ENCODE results near the gene FAM200C. TPM values are rescaled to one million over a fixed set of nuclear protein-coding genes. Genes with fewer than 3 reads are reported as not detected.

The FAM200C gene
- total RNA-seq, 3 donors from 2014 or later (not counting 1 experiment from before 2014, with no cell fraction given) = 0.28 to 0.57 (median 0.33) TPM

DNA sequence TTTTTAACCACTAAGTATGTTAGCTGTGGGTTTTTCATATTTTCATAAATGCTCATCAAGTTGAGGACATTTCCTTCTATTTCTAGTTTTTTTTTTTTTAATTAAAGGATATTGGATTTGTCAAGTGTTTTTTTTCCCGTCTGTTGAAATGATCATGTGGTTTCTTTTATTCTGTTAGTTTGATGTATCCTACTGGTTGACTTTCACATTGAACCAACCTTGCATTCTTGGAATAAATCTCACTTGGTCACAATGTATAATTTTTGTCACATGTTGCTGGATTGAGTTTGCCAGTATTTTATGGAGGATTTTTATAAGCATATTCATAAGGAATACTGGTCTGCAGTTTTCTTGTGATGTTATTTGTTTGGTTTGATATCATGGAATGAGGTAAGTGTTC is 12.4 kb downstream of the FAM200C start:
- Mint-ChIP-seq H3K9me3 (peaks cover 0 to 2% of the 10 kb centered on the region in 2 donors), H3K4me3 (no peak overlapping the region), H3K27ac (no peak overlapping the region), H3K4me1 (no peaks in the 10 kb centered on the region), H3K27me3 (ENCODE audit: low read depth in 2 of 2) (no peaks in the 10 kb centered on the region), H3K36me3 (peaks cover 12% of the 10 kb centered on the region)
- Histone ChIP-seq H3K27me3 (ENCODE audit: control insufficient read depth, insufficient read depth, low read length) (no peaks in the 10 kb centered on the region), H3K4me1 (ENCODE audit: control insufficient read depth, insufficient read depth, low read length) (no peaks in the 10 kb centered on the region), H3K4me3 (ENCODE audit: low read length) (no peak overlapping the region), H3K9me3 (ENCODE audit: control insufficient read depth, insufficient read depth, low read length) (no peaks in the 10 kb centered on the region), H3K36me3 (ENCODE audit: control insufficient read depth, insufficient read depth, low read length) (no peaks in the 10 kb centered on the region), H3K27ac (ENCODE audit: low read length) (no peak overlapping the region)
- TF ChIP-seq, protein P1, sequence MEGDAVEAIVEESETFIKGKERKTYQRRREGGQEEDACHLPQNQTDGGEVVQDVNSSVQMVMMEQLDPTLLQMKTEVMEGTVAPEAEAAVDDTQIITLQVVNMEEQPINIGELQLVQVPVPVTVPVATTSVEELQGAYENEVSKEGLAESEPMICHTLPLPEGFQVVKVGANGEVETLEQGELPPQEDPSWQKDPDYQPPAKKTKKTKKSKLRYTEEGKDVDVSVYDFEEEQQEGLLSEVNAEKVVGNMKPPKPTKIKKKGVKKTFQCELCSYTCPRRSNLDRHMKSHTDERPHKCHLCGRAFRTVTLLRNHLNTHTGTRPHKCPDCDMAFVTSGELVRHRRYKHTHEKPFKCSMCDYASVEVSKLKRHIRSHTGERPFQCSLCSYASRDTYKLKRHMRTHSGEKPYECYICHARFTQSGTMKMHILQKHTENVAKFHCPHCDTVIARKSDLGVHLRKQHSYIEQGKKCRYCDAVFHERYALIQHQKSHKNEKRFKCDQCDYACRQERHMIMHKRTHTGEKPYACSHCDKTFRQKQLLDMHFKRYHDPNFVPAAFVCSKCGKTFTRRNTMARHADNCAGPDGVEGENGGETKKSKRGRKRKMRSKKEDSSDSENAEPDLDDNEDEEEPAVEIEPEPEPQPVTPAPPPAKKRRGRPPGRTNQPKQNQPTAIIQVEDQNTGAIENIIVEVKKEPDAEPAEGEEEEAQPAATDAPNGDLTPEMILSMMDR (IDR thresholded peaks at IDR 0.05) = no peak
- no peak for DNase-seq
- intact Hi-C loops (cut with micrococcal nuclease) = no loop called here
- no peak for ATAC-seq
- no CpG with 5 or more reads among the region's 1 CpG for WGBS (ENCODE audit: insufficient coverage)

DNA sequence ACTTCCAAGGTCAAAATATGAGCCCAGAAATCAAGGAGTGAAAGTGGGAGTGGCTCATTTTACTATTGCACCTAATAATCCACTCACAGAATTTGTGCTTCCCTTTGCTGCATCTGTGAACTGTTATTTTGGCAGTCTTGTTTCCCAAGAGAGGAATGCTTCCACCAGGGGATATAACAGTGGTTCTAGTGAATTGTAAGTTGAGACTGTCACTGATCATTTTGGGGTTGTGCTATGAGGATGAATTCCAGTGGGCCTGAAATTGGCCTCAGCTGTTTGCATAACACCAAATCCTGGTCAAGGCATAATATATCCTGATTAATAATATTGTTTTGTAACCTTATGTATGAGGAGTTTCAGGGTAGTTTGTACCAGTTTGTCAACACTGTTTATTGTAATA is 14.4 kb downstream of the FAM200C start:
- Mint-ChIP-seq H3K4me3 (no peak overlapping the region), H3K36me3 (peaks cover 12% of the 10 kb centered on the region), H3K4me1 (no peaks in the 10 kb centered on the region), H3K27ac (no peak overlapping the region), H3K9me3 (peaks cover 0 to 2% of the 10 kb centered on the region in 2 donors), H3K27me3 (ENCODE audit: low read depth in 2 of 2) (peaks cover 2 to 13% of the 10 kb centered on the region in 2 donors)
- no peaks in the 10 kb centered on the region for H3K27me3 ChIP-seq (ENCODE audit: control insufficient read depth, insufficient read depth, low read length)
- intact Hi-C loops (cut with micrococcal nuclease) = no loop called here
- TF ChIP-seq, protein P1 (IDR thresholded peaks at IDR 0.05) = no peak
- H3K4me3 ChIP-seq (ENCODE audit: low read length) = no peak overlapping the region
- ATAC-seq (no peak), DNase-seq (no peak)
- no peaks in the 10 kb centered on the region for H3K4me1 ChIP-seq (ENCODE audit: control insufficient read depth, insufficient read depth, low read length)
- no peak overlapping the region for H3K27ac ChIP-seq (ENCODE audit: low read length)
- no peaks in the 10 kb centered on the region for H3K36me3 ChIP-seq (ENCODE audit: control insufficient read depth, insufficient read depth, low read length)
- no peaks in the 10 kb centered on the region for H3K9me3 ChIP-seq (ENCODE audit: control insufficient read depth, insufficient read depth, low read length)

DNA sequence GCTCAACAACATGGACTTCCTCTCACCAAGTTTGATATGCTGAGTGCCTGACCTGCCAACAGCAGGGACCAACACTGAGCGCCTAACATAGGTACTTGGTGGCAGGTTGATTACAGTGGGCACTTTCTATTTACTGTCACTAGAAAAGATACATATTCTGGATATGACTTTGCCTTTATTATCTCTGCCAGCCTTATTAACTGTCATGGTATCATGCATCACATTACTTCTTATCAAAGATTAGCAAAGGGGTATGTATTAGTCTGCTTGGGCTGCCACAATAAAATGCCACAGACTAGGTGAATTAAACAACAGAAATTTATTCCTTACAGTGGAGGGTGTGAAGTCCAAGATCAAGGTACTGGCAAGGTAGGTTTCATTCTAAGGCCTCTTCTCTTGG is 15.2 kb downstream of the FAM200C start:
- H3K27me3 ChIP-seq (ENCODE audit: control insufficient read depth, insufficient read depth, low read length) = no peaks in the 10 kb centered on the region
- H3K4me3 ChIP-seq (ENCODE audit: low read length) = no peak overlapping the region
- Mint-ChIP-seq H3K4me1 (no peaks in the 10 kb centered on the region), H3K9me3 (peaks cover 0 to 2% of the 10 kb centered on the region in 2 donors), H3K27me3 (ENCODE audit: low read depth in 2 of 2) (peaks cover 6 to 17% of the 10 kb centered on the region in 2 donors), H3K27ac (no peak overlapping the region), H3K36me3 (peaks cover 12% of the 10 kb centered on the region), H3K4me3 (no peak overlapping the region)
- WGBS (ENCODE audit: insufficient coverage) = 100% methylated on average over 1 of the region's 1 CpG
- intact Hi-C loops (cut with micrococcal nuclease) = no loop called here
- TF ChIP-seq, protein P1 (IDR thresholded peaks at IDR 0.05) = no peak
- H3K4me1 ChIP-seq (ENCODE audit: control insufficient read depth, insufficient read depth, low read length) = no peaks in the 10 kb centered on the region
- H3K36me3 ChIP-seq (ENCODE audit: control insufficient read depth, insufficient read depth, low read length) = no peaks in the 10 kb centered on the region
- no peak overlapping the region for H3K27ac ChIP-seq (ENCODE audit: low read length)
- H3K9me3 ChIP-seq (ENCODE audit: control insufficient read depth, insufficient read depth, low read length) = no peaks in the 10 kb centered on the region
- no peak for ATAC-seq
- no peak for DNase-seq

DNA sequence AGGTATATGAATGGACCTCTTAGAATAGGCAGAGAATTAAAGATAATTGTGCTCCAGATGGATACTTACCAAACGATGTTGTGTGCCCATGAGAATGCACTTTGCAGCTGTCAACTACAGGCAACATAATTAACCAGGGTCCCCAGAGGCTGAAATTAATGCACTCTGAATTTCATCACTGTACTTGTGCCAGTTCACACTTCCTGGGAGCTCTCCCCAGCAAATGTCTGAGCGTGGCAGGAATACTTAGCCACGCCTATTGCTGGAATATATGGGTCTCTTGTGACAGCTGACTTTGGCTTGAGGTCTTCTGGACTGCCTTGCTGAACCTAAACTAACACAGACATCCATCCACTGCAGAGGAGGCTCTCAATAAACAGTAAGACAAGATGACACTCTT is 17.5 kb downstream of the FAM200C start:
- H3K4me1 ChIP-seq (ENCODE audit: control insufficient read depth, insufficient read depth, low read length) = no peaks in the 10 kb centered on the region
- TF ChIP-seq, protein P1 (IDR thresholded peaks at IDR 0.05) = no peak
- WGBS (ENCODE audit: insufficient coverage) = 68% methylated on average over 3 of the region's 3 CpGs
- H3K36me3 ChIP-seq (ENCODE audit: control insufficient read depth, insufficient read depth, low read length) = no peaks in the 10 kb centered on the region
- no peak overlapping the region for H3K4me3 Mint-ChIP-seq
- H3K27ac Mint-ChIP-seq = no peak overlapping the region
- no peaks in the 10 kb centered on the region for H3K27me3 ChIP-seq (ENCODE audit: control insufficient read depth, insufficient read depth, low read length)
- peaks cover 3% of the 10 kb centered on the region for H3K36me3 Mint-ChIP-seq
- H3K9me3 Mint-ChIP-seq = no peaks in the 10 kb centered on the region
- no peak for DNase-seq
- H3K27me3 Mint-ChIP-seq (ENCODE audit: low read depth in 2 of 2) = peaks cover 11 to 24% of the 10 kb centered on the region in 2 donors
- H3K9me3 ChIP-seq (ENCODE audit: control insufficient read depth, insufficient read depth, low read length) = no peaks in the 10 kb centered on the region
- H3K27ac ChIP-seq (ENCODE audit: low read length) = no peak overlapping the region
- H3K4me3 ChIP-seq (ENCODE audit: low read length) = no peak overlapping the region
- no peaks in the 10 kb centered on the region for H3K4me1 Mint-ChIP-seq
- intact Hi-C loops (cut with micrococcal nuclease) = no loop called here
- ATAC-seq = no peak
